COR-L47 (cell line): Measurements from ENCODE around the gene TPCN2.
A peak's percentile ranks its signal among the peaks of the same experiment; 100 is the strongest.
"Not testable (repeated sequence)": the region's sequence is repeated elsewhere in the genome, so short reads cannot be mapped to it uniquely, and the experiment has no call there.

Experiments
- DNase-seq: peaks from one replicate; lab custom pipeline; 2025; lab: John Stamatoyannopoulos, UW

The TPCN2 gene

GRCh38 chr11:69048694-69049489 is at the start of gene TPCN2:
Gene TPCN2 (plus strand): TSS chr11:69048932. CDS start chr11:69048998, 66 bp downstream.
- DNase-seq, result peak; percentile 90

GRCh38 chr11:68999093-68999747 is 49.5 kb upstream of the TPCN2 start:
- no peak for DNase-seq

GRCh38 chr11:68999748-69000355 is 48.9 kb upstream of the TPCN2 start:
- DNase-seq, result not testable (repeated sequence)

GRCh38 chr11:69000391-69000790 is 48.3 kb upstream of the TPCN2 start:
- no peak for DNase-seq

GRCh38 chr11:69000831-69001242 is 47.9 kb upstream of the TPCN2 start:
- no peak for DNase-seq

- no peak for DNase-seq
These were observed 47.3 kb upstream of the TPCN2 start for GRCh38 chr11:69001243-69002081.

- no peak for DNase-seq
These were observed 46.6 kb upstream of the TPCN2 start for GRCh38 chr11:69002110-69002569.

- no peak for DNase-seq
These were observed 46.0 kb upstream of the TPCN2 start for GRCh38 chr11:69002570-69003231.

- no peak for DNase-seq
These were observed 45.3 kb upstream of the TPCN2 start for GRCh38 chr11:69003301-69003865.

GRCh38 chr11:69003866-69004367 is 44.8 kb upstream of the TPCN2 start:
- no peak for DNase-seq

GRCh38 chr11:69004411-69005182 is 44.1 kb upstream of the TPCN2 start:
- DNase-seq, result no peak

- no peak for DNase-seq
These were observed 43.5 kb upstream of the TPCN2 start for GRCh38 chr11:69005183-69005630.

GRCh38 chr11:69005631-69006368 is 42.9 kb upstream of the TPCN2 start:
- DNase-seq, result no peak

GRCh38 chr11:69006816-69007215 is 41.9 kb upstream of the TPCN2 start:
- DNase-seq, result no peak

GRCh38 chr11:69007975-69008381 is 40.8 kb upstream of the TPCN2 start:
- DNase-seq, result no peak

- no peak for DNase-seq
These were observed 39.8 kb upstream of the TPCN2 start for GRCh38 chr11:69008737-69009440.

- no peak for DNase-seq
These were observed 39.1 kb upstream of the TPCN2 start for GRCh38 chr11:69009441-69010211.

- DNase-seq, result no peak
These were observed 38.3 kb upstream of the TPCN2 start for GRCh38 chr11:69010361-69010891.
